HG03565 (cell line): ENCODE measurements around the gene AGL.
A peak's percentile ranks its signal among the peaks of the same experiment; 100 is the strongest.
"Not testable (repeated sequence)": the region's sequence is repeated elsewhere in the genome, so short reads cannot be mapped to it uniquely, and the experiment has no call there.

Experiments used
- ATAC-seq: cut with Tn5 transposase; IDR thresholded peaks from one replicate; pipeline ENCODE4 v1.9.1; 2021; ENCODE audit warnings: mild to moderate bottlenecking, moderate library complexity; ENCODE audit not compliant: unreplicated experiment

AGL gene

DNA sequence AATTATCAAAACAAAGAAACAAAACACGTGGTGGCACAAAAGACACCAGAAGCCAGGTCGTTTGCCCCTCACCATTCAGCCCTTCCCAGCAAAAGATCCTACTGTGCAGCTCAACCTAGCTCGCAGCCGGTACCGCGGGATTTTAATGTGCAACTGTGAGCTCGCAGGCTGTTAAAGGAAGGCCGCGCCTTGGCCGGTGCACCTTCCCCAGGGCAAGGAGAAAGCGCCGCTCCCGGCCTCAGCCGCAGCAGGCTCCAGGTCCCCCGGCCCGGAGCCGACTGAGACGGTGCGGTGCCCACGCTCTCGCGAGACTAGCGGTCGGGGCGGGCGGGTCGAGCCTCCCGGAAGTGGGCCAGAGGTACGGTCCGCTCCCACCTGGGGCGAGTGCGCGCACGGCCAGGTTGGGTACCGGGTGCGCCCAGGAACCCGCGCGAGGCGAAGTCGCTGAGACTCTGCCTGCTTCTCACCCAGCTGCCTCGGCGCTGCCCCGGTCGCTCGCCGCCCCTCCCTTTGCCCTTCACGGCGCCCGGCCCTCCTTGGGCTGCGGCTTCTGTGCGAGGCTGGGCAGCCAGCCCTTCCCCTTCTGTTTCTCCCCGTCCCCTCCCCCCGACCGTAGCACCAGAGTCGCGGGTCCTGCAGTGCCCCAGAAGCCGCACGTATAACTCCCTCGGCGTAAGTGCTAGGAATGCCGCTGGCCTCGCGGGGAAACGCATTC lies at the start of gene AGL:
TSS of gene AGL (plus strand) at position 618 of the 715 bp plus-strand sequence. CDS start 682 bp downstream, outside the sequence.
- ATAC-seq = peak; percentile 93

DNA sequence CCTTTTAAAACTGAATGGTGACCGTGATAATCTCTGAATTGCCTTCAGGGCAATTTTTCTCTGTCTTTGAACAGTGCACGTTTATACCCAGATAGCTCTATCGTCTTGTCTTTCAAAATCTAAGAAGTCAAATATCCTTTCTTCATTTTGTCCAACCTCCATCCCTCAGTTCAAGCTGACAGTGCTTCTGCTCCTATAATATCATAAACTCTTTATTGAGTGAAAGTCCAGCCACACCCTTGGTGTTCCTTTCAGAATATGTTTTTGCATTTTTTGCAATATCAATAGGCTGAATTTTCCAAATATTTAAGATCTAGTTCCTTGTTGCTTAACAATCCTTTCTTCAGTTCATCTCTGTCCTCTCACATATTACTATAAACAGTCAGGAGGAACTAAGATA lies 48.6 kb upstream of the AGL start:
- ATAC-seq = no peak

DNA sequence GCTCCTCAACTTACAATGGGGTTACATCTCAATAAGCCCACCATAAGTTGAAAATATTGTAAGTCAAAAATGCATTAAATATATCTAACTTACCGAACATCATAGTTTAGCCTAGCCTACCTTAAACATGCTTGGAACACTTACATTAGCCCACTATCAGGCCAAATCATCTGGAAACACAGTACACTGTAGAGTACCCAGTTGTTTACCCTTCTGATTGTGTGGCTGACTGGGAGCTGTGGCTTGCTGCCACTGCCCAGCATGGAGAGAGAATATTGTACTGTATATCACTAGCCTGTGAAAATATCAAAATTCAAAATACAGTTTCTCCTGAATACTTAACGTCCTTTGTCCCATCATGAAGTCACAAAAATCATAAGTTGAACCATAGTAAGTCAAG lies 43.3 kb upstream of the AGL start:
- ATAC-seq = no peak

DNA sequence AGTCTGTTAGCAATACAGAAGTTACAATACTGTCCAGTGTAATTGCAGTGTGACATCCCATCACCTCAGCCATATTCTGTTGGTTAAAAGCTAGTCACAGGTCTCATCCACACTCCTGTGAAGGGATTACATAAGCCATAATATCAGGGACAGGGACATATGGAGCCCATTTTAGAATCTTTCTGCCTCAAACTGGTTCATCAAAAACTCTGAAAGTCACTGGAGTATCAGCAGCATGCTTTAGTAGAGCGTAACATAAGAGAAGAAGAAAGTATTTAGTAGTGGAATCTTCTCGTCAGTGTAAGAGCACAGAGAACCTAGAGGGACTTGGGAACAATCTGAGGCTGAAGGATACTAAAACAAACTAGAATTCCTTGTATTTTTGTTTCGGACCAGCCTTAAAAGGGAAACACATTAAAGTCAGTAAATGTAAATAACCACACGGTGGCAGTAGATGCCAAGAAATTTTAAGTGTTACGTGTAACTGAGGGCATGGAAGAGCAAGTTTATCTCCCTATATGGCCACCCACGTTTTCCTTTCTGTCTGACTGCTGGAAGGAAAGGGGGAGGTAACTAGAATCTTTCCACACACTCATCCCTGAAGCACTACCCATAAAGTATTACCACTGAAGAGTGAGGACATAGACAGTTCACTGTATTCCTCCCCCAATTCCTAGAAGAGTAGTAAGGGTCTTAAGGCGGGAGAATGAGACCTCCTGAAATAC lies 41.6 kb upstream of the AGL start:
- ATAC-seq = peak; percentile 91

DNA sequence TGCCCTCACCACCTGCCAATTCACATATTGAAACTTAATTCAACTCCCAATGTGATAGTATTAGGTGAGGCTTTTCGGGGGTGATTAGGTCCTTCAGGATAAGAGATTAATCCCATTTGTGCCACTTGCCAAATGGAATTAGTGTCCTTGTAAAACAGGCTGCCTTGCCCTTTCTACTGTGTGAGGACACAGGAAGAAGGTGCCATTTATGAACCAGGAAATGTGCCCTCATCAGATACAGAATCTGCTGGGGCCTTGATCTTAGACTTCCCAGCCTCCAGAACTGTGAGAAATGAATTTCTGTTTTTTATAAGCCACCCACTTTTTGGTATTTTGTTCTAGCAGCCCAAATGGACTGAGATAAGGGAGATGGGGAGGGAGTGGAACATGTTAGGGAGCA lies 39.1 kb upstream of the AGL start:
- ATAC-seq = no peak

DNA sequence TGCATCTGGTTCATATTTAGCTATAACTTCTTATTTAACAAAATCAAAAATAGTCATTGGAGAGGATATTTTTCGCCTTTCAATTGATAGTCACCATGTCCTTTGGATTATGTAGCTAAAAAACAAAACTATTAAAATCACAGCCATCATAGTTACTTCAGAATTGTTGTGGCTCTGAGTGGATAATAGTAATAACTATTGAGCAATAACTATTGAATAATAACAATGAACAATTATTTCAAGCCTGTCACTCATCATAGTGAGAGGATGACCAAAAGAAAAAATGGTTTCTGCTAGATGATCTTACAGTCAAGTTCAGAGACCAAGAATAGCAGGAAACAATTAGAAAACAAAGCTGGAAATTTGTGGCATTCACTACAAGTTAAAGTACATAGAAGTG lies 38.4 kb upstream of the AGL start:
- no peak for ATAC-seq

DNA sequence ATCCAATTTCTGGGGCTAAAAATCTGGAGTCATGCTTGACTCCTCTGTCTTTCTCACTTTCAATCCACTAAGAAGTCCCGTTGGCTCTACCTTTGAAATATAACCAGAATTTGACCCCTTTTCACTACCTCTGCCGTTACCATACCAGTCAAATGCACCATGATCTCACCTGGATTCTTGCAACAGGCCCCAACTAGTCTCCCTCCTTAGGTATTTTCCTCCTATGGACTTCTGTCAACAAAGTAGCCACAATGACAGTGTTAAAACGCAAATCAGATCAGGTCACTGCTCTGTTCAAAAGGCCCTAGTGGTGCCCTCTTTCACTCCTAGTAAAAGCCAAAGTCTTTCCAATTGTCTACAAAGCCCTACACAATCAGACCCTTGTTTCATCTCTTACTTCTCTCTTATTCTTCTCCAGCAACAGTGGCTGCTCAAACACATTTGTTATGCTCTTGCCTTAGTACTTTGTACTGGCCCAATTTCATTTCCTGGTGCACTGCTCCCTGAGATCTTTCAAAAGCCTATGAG lies 35.7 kb upstream of the AGL start:
- no peak for ATAC-seq

DNA sequence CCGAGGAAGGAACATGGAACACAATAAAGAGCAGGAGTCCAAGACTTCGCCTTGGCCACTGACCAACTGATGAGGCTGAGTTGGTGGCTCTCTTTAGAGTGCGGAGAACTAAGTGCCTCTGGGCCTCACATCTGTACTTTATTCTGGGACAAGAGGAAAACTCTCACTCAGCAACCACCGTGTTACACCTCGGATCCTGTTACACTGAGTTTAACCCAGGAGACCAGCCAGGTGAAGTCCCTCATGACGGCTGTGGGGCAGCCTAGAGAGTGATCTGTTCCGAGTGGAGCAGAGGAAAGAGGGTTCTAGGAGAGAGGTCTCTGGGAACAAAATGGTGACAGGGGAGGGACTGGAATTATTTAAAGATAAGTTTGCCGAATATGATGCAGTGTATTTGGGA lies 33.5 kb upstream of the AGL start:
- no peak for ATAC-seq

DNA sequence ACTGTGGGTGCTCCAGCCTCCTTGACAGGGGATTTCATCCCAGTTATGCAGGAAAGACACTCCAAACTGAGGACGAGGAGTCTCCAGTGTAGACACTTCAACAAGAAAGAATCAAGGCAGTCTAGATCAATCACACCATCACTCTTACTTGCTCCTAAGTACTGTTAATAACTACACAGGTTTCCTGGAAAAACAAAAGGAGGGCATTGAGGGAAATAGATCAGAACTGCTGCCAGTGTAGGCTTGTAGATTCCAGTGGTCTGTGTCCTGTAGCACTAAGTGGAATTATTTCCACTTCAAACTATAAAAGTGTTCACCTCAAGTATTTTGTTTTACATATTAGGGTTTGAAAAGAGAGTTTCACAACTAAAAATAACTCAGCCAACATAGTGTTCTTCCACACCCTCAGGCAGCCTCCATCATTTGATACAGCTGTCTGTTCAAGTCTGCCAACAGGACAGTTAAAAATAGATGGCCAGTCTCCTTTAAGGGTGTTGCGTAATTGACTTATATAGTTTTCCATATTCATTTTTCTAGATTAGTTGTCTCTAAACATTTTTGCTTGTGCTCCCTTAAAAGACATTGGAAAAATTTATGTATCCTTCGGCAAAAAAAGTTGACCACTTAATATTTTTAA lies 32.0 kb upstream of the AGL start:
- ATAC-seq = no peak

DNA sequence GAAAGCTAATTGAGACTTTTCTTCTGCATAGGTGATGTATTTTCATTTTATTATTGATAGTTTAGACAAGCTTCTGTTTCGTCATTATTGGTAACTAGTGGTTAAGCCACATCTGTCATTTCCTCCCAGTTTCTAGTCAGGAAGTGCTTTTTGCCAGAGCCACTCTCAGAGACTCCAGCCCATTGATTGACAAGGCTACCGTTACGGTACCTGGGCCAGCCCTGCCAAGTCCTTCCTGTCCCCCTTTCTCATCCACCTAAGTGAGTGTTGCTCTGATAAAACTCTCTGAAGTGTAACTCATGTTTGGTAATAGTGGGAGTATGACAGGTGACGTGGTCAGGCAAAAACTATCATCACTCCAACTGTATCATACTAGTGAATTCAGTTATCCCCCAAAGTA lies 29.6 kb upstream of the AGL start:
- ATAC-seq = peak; percentile 74

DNA sequence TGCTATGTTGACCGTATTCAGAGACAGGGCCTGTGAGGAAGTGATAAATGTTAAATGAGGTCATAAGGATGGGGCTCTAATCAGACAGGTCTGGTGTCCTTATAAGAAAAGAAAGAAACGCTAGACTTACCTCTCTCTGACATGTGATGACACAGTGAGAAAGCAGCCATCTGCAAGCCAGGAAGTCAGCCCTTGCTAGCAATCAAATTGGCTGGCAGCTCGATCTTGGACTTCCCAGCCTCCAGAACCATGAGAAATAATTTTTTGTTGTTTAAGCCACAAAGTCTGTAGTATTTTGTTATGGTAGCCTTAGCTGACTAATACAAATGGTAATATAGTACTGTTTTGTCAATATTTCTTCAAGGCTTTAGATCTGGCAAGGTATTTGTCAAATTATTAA lies 25.1 kb upstream of the AGL start:
- ATAC-seq = no peak

DNA sequence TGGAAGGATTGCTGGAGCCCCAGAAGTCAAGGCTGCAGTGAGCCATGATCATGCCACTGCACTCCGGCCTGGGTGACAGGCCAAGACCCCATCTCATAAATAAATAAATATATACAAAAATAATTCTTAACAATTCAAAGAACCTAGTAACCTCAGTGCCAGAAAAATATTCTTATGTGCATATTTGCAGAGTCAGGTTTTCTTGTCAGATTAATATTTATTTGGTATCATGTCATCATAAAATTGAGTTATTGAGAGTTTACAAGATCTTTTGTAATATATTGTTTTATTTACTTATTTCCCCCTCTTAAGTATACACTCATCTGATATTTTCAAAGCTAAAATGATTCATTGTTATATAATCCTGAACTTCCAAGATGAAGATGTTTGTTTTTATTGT lies 24.5 kb upstream of the AGL start:
- ATAC-seq = no peak

DNA sequence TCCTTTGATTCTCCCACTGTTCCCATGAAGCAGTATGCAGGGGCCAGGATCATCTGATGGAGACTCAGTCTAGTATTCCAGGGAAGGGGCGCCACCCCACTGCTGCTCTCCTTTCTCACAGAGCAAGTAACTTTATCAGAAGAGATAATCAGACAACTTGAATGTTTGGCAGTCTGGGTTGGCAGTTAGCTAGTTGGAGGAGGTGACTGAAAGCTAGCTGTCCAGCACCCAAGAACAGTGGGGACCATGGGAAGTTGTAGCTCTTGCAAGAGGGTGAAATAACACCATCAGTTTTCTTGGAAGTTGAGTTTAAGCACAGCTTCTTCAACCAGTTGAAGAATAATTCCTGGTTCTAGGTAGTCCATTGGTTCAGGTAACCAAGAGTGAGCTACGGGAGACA lies 22.2 kb upstream of the AGL start:
- ATAC-seq = no peak

DNA sequence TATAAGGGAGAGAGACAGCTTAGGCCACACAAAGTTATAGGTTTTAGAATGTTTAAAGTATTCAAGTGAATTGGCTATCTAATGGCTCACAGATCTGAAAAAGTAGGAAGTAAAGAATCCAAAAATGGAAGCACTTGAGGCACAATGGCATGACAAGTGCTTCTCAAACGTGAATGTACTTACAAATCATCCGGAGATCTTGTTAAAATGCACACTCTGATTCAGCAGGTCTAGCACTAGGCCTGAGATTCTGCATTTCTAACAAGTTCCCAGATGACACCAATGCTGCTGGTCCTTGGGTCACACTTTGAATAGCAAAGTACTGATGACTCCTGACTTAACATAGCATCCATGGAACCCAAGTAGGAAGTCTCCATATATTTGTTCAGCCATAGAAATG lies 20.9 kb upstream of the AGL start:
- ATAC-seq = no peak

DNA sequence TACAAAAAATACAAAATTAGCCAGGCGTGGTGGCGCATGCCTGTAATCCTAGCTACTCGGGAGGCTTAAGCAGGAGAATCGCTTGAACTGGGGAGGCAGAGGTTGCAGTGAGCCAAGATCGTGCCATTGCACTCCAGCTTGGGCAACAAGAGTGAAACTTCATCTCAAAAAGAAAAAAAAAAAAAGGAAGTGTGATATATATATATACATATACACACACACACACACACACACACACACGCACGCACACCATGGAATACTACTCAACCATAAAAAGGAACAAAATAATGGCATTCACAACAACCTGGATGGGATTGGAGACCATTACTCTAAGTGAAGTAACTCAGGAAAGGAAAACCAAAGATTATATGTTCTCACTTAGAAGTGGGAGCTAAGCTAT lies 16.2 kb upstream of the AGL start:
- ATAC-seq = not testable (repeated sequence)

DNA sequence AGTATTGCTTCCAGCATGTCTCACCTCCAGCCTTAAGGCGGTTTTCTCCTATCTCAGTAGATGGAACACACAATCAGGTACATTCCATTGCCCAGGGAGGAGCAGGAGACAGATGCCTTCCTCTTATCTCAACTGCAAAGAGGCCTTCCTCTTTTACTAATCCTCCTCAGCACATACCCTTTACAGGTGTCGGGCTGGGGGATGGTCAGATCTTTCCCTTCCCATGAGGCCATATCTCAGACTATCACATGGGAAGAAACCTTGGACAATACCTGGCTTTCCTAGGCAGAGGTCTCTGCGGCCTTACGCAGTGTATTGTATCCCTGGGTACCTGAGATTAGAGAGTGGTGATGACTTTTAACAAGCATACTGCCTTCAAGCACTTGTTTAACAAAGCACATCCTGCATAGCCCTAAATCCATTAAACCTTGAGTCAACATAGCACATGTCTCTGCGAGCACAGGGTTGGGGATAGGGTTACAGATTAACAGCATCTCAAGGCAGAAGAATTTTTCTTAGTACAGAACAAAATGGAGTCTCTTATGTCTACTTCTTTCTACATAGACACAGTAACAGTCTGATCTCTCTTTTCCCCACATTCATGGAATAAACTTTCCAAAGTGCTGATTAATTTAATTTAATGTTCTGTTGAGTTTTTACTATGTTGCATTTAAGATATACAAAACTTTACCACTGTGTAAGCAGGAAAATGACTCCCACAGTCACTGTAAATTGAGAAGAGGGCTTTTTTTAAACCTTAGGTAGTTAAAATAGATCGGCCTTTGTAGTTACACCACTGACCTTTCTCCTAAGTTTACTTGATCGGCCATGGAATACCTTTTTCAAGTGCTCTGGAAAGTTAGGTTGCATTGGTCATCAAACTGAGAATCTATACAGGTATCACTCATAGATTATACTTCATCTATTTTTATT lies 13.7 kb upstream of the AGL start:
- not testable (repeated sequence) for ATAC-seq

DNA sequence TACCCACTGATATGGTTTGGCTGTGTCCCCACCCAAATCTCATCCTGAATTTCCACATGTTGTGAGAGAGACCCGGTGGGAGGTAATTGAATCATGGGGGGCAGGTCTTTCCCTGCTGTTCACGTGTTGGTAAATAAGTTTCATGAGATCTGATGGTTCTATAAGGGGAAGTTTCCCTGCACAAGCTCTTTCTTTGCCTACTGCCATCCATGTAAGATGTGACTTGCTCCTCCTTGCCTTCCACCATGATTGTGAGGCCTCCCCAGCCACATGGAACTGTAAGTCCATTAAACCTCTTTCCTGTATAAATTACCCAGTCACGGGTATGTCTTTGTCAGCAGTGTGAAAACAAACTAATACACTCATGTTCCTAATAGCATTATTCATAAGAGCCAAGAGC lies 9.8 kb upstream of the AGL start:
- not testable (repeated sequence) for ATAC-seq

DNA sequence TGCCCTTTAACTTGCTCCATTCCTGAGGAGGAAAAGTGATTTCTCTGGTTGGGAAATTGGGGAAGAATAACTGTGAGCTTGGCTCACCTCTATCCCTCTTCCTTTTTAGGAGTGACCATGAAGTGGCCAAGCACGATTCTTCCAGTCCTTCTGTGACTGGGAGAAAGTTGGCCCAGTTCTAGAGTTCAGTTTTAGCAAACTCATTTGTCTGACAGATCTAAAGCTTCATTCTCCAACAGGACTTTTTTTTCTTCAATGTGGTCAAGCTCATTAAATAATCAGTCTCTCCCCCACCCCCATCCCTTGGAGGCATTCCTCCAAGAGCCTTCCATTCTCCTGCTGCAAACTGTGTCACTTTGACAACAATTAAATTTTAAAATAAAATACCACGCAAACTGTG lies 6.4 kb upstream of the AGL start:
- ATAC-seq = no peak

DNA sequence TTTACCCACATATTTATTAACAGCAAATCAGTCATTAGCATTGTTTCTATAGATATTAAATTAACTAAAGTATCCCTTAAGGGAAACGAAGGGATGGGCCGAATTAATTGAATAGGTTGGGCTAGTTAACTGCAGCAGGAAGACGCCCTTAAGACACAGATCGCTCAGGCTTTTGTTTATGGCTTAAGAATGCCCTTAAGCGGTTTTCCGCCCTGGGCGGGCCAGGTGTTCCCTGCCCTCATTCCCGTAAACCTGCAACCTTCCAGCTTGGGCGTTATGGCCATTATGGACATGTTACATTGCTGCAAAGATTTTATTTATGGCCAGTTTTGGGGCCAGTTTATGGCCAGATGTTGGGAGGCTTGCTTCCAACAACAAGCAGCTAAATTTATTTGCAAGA lies 5.0 kb upstream of the AGL start:
- ATAC-seq = not testable (repeated sequence)

DNA sequence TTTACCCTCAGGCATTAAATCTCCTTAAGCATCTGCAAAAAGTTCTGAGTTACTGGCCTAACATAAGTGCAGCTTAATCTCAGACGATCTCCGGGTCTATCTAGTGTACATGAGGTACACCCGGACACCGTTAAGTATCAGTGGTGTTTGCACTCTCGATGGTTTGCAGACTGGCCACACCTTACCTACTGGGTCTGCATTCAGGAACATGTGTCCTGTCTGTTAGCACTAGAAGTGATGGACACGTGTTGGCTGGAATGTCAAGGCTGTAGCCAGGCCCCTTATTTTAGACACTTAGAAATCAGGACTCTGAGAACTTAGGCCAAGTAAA lies 783 bp upstream of the AGL start:
- no peak for ATAC-seq
